Brain pericyte (primary cell): ENCODE results near the gene STOX2.
A peak's percentile ranks its signal among the peaks of the same experiment; 100 is the strongest.

Experiments used
- DNase-seq: peaks from one replicate; pipeline ENCODE4 v3.0.0-alpha.2; 2012; ENCODE audit warnings: low read depth, low spot score

Gene STOX2

DNA sequence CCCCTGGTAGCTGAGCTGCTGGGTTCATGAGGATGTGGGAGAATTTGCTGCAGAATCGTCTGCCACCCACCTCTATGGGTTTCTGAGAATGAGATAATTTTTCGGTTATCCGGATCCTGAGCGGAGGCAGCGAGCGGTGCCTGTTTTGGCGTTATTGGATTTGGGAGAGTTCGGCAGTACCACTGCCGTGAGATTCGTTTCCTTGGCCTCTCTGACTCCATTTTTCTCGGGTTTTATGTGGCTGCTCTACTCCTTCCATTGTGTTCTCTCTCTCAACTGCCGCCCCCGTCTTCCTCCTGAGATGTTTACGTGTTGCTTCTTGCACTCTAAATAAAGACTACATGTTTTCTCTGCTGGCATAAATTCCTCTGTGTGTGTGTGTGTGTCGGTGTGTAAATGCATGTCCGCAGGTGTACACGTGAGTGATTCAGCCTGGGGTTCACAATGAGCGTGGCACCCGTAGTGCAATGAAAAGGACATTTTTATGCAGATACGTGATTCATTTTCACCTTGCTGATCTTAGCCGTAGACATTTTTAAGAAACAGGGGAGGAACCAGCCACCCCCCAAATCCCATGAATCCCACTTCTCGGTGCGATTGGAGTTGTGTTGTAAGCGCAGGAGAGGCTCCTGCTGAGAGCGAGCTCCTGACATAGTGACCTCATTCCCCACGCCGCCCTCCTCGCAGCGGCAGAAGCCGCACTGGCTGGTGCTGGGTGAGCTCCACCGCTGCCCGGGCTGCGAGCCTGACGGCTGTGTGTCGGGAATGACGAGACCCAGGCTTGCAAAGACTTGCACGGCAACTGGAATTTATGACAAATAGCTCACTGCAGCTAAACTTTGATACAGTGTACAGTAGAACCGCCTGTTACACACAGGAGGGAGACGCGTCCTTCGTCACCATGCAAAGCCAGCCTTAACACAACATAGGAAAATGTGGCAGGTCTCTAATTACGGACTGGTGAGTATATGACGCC lies 82.2 kb downstream of the STOX2 start:
- DNase-seq: no peak

DNA sequence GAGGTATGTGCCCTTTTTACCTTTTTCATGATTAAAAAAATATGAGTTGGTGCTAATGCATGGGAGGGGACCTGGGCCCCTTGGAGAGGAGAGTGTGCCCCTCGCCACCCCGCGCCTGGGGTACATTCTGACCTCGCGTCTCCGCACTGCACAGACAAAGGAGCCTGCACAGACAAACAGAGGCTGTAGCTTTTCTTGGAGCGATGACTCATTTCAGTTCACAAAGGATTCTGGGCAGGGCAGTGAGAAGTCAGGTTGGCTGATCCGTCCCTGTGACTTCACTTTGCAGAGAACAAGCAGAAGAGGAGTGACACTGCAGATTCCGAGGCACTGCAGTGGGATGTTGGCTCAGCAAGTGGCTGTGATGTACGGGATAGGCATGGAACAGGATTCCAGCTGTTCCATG lies 82.9 kb downstream of the STOX2 start:
- DNase-seq: peak; percentile 17

- DNase-seq: no peak
These were observed 83.8 kb downstream of the STOX2 start for GRCh38 chr4:183988874-183989273.

- no peak for DNase-seq
These were observed 84.4 kb downstream of the STOX2 start for GRCh38 chr4:183989461-183989860.

- DNase-seq: no peak
These were observed 84.8 kb downstream of the STOX2 start for GRCh38 chr4:183989931-183990330.

DNA sequence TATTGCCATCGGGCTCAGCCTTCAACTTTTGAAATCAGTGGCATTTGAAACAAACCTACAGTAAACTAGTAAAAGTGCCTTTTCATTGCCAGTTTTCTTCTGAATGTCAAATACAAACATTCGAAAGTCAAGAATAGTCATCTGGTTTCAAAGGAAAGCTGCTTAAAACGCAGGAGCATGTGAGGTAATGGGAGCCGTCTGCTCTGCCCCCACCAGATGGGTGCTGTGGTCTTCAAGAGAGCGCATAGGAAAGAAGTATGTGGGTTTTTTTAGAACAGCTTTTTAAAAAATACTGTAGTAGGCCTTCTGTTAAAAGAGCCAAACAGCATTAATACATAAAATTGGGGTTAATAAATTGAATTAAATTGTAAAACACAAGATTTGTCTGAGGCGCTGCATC lies 88.6 kb downstream of the STOX2 start:
- DNase-seq: no peak

DNA sequence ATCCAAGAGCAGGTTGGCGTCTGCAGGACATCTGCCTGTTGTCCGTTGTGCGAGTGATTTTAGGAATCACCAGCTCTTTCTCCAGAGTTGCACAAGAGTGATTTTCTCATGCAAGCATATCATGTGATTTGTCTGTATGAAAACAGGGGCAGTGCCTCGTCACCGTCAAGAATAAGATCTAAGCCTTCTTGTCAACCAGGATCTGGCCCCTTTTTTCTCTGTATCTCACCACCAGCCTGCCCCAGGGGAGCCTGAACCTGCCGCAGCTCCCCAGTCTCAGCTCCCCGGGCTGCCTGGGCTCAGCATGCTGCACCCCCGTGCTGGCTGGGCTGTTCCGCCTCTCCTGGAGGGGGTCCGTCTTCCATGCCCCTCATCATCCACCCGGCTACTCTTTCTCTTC lies 90.5 kb downstream of the STOX2 start:
- DNase-seq: no peak

DNA sequence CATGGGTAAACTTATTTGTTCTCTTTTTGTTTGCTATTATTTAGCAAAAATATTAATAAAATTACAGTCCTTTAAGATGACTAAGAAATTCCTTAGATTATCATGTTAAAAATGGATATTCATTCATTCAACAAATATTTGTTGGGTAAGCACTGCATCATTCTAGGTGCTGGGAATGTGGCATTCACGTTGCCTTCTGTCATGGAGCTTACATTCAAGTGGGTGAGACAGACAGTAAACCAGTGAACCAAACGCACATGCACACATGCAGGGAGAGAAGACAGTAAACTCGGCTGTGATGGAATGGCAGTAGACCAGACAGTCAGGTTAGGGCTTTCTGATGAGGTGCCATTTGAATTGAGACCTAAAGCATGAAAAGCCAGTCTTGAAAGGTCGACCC lies 91.8 kb downstream of the STOX2 start:
- no peak for DNase-seq

DNA sequence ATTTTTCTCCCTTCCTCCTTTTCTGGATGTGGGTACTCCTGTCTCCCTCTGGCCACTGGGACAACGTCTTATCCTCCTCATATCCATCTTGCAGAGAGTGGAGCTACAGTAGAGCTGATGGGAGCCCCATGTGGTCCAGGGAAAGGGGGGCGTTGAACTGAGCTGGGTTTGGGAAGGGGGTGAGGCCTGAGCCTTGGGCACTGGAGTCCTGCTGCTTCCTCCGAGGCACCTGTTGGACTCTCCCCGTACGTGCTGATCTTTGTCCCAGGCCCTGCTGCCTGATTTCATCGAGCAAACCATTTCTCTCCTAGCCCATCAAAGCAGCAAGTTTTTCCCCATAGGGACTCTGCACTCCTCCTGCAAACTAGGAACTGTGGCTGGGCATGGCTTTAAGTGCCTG lies 94.3 kb downstream of the STOX2 start:
- no peak for DNase-seq

DNA sequence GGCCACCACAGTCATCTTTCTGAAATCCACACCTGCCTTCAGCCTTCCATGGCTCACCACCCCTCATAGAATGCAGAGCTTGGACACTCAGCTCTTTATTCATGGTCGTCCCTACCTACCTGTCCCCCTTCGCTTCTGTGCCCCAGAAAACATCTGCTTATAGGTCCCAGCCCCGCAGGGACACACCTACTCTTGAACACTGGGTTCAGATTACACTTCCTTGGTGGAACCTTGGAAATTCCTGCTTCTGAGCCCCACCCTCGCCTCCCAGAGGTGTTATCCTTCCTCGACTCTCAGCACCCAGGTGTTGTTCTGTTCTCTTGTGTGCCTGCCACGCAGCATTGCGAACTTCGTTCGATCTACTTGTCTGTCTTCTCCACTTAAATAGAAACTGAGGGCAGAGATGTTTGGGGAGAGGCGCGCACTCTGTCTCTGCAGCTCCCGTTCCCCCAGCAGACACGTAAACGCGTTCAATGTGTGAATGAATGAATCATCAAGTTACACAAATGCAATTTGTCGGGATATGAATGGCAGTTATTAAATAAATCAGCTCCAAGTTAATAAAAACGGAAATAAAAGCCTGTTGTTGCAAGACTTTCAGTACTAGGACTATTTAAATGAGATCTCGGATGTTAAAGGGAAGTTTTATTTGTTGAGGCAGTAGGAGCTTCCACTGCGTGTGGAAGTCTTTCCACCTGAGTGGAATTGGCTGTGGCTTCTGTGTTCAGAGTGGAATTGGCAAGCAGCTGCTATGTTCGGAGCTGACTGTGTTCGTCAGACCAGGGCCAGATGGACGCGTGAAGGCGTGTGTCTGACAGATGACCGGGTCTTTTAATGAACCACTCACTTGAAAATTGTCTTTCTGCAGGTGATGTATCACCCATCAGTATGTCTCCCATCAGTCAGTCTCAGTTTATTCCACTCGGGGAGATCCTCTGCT lies 95.6 kb downstream of the STOX2 start:
- DNase-seq: no peak

DNA sequence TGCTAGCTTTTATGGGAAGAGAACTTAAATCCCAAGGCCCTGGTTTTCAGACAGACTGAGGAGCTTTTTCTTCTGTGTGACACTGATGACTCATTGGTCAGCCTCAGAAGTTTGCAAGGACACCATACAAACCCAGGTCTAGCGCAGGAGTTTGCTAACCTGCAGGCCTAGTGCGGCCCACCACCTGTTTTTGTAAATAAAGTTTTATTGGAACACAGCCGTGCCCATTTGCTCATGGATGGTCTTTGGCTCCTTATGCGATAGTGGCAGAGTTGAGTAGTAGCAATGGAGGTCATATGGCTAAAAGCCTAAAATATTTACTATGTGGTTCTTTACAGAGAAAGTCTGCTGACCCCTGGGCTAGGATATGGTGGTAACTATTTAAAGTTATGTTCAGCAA lies 98.3 kb downstream of the STOX2 start:
- DNase-seq: no peak

- no peak for DNase-seq
These were observed 102.8 kb downstream of the STOX2 start for GRCh38 chr4:184007891-184008290.

- no peak for DNase-seq
These were observed 105.6 kb downstream of the STOX2 start for GRCh38 chr4:184010696-184011095.

- no peak for DNase-seq
These were observed 106.8 kb downstream of the STOX2 start for GRCh38 chr4:184011826-184012380.

GRCh38 chr4:184012937-184013336 lies 107.8 kb downstream of the STOX2 start:
- no peak for DNase-seq

DNA sequence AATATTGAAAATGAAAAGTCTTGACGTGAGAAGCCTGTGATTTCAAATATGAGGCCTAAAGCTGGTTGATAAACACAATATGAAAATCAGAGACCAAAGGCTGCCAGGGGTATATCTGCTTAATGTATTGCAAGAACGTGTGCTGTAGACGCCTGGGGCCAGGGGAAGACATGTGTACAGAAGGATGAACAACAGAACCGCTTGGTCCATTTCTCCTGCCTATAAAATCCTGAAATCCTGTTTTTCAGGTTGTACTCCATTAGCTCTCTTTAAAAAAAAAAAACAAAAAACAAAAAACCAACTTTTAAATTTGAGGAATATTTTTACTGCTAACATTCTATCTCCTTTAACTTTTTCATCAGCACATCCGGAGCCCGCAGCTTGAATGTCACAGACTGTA lies 109.2 kb downstream of the STOX2 start:
- no peak for DNase-seq

DNA sequence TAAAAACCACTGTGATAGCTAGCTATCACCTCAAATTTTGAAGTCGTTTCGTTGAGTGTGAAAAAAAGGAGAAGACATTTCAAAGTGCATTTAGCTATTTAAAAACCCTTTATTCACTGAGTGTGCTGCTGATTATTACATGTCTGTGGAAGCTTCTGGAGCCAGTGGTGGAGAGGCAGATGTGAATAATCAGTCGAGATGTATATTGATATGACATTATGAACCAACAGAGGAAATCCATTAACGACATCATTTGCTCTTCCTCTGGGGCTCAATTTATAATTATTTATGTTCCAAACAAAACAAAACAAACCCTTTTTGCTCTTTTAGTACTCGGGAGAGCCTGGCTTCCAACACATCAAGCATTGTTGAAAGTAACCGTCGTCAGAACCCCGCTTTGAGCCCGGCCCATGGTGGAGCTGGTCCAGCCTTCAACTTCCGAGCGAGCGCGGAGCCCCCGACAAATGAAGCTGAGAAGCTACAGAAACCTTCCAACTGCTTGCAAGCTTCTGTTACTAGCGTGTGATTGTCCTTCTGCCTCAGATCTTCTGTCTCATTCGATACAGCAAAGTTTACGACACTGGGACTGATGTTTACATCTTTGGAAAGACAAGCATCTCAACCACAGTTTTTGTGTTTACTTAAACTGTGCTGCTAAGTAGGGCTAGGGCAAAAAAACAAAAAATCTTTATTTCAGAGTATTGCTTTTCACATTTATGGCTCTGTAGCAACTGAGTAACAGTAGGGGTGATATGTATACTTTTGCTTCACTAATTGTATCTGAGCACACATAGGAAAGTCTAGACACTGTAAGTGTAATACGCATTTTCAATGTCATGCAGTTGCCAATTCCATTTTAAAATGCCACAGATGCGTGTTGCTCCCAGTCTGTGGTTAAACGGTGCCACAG lies 111.9 kb downstream of the STOX2 start:
- DNase-seq: no peak

GRCh38 chr4:184019076-184019475 lies 114.0 kb downstream of the STOX2 start:
- no peak for DNase-seq

- no peak for DNase-seq
These were observed 114.8 kb downstream of the STOX2 start for GRCh38 chr4:184019667-184020623.

DNA sequence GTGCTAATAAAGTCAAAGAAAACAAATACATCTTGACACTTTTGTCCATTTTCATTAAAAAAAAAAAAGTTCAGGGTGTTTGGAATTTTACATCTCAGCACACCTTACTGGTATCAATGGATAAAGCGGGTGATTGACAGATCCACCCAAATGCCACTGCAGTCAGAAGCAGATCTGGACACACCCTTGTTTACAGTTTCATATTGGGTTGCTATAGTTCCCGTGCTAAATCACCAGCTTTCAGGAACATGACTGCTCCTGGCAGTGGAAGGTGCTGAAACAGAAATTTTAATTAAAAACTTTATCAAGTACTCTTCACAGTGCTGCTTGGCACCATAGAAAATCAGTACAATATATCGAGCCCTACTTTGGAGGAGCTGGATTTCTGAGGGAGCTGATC lies 116.3 kb downstream of the STOX2 start:
- DNase-seq: no peak
